Measurements from ENCODE around the gene DTNBP1.

- TF ChIP-seq, protein P1, sequence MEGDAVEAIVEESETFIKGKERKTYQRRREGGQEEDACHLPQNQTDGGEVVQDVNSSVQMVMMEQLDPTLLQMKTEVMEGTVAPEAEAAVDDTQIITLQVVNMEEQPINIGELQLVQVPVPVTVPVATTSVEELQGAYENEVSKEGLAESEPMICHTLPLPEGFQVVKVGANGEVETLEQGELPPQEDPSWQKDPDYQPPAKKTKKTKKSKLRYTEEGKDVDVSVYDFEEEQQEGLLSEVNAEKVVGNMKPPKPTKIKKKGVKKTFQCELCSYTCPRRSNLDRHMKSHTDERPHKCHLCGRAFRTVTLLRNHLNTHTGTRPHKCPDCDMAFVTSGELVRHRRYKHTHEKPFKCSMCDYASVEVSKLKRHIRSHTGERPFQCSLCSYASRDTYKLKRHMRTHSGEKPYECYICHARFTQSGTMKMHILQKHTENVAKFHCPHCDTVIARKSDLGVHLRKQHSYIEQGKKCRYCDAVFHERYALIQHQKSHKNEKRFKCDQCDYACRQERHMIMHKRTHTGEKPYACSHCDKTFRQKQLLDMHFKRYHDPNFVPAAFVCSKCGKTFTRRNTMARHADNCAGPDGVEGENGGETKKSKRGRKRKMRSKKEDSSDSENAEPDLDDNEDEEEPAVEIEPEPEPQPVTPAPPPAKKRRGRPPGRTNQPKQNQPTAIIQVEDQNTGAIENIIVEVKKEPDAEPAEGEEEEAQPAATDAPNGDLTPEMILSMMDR (IDR thresholded peaks at IDR 0.05), result peak; percentile 99 to 100 (median 100)
- TF ChIP-seq POLR2A (IDR thresholded peaks at IDR 0.05), result no peak
These were observed 28.5 kb upstream of the DTNBP1 start for GRCh38 chr6:15691250-15691869.

Measured in adrenal gland (tissue), 5 donors.